BE2C (cell line): ENCODE measurements around the gene ZHX3.

Experiments
- DNase-seq: peaks from one replicate; pipeline ENCODE4 v3.0.0-alpha.2; 2020
- H3K27me3 ChIP-seq: fragments of 250-450 bp; sonication (Bioruptor Pico); 2 replicates; pipeline ENCODE4 v1.5.1; 2020; ENCODE audit warnings: mild to moderate bottlenecking
- H3K36me3 ChIP-seq: fragments of 250-450 bp; sonication (Bioruptor Pico); 2 replicates; pipeline ENCODE4 v1.5.1; 2020; ENCODE audit warnings: mild to moderate bottlenecking
- H3K4me1 ChIP-seq: fragments of 250-450 bp; sonication (Bioruptor Pico); 2 replicates; pipeline ENCODE4 v1.5.1; 2020
- H3K4me3 ChIP-seq: 2 replicates; pipeline ENCODE4 v1.5.1; 2011; ENCODE audit warnings: low read depth, low read length
- H3K9me3 ChIP-seq: fragments of 250-450 bp; sonication (Bioruptor Pico); 2 replicates; pipeline ENCODE4 v1.5.1; 2020
- CTCF ChIP-seq: IDR thresholded peaks from 2 replicates; pipeline ENCODE4 v1.5.1; 2012; ENCODE audit warnings: mild to moderate bottlenecking, low read depth, low read length

Gene ZHX3

DNA sequence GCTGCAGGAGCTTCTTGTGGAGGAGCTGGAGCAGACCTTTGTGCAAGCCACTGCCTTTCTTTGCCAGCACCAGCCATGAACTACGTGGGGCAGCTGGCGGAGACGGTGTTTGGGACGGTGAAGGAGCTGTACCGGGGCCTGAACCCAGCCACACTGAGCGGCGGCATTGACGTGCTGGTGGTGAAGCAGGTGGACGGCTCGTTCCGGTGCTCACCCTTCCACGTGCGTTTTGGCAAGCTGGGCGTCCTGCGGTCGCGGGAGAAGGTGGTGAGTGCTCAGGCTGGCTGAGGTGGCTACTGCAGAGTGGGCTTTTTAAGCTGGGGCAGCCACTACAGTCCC, 28.2 kb upstream of the ZHX3 start:
- no peak for DNase-seq
- Histone ChIP-seq H3K9me3 (no peaks in the 10 kb centered on the region), H3K27me3 (no peaks in the 10 kb centered on the region), H3K36me3 (no peaks in the 10 kb centered on the region), H3K4me1 (no peaks in the 10 kb centered on the region), H3K4me3 (no peak overlapping the region)
- no peak for TF ChIP-seq CTCF

DNA sequence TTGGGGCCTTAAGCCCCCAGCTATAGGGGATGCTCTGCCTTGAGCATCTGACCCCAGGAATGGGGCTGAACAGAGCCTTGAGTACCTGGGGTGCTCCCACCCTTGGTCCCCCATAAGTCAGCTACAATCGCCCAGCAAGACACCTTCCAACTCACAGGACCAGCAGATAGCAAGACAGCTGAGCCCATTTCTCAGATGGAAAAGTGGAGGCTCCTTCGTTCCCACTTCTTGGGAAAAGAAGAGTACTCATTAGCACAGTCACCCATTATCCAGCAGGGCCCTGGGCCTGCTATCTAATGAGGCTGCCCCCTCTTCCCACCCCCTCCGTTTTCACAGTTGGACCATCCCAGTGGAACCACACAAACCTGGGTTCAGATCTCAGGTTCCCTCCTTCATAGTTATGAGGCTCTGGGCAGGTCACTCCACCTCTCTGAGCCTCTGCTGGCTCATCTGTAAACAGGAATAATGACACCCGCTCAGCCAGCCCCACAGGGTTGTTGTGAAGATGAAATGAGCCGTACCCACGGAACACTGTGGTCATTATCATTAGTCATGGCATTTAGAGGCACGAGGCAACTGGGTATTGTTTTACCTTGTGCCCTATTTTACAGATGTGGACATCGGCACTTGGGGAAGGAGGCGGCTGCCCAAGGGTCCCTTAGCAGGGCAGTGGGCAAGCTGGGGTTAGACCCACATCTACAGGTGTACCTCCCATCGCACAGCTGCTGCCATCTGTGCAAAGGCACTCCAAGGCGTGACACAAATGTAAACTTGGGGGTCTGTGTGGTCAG, 27.6 kb upstream of the ZHX3 start:
- no peak for DNase-seq
- H3K27me3 ChIP-seq = no peaks in the 10 kb centered on the region
- no peak for TF ChIP-seq CTCF
- H3K36me3 ChIP-seq = no peaks in the 10 kb centered on the region
- no peak overlapping the region for H3K4me3 ChIP-seq
- no peaks in the 10 kb centered on the region for H3K9me3 ChIP-seq
- H3K4me1 ChIP-seq = no peaks in the 10 kb centered on the region

- Histone ChIP-seq H3K4me3 (no peak overlapping the region), H3K9me3 (no peaks in the 10 kb centered on the region), H3K4me1 (no peaks in the 10 kb centered on the region), H3K27me3 (no peaks in the 10 kb centered on the region), H3K36me3 (no peaks in the 10 kb centered on the region)
- no peak for DNase-seq
- no peak for TF ChIP-seq CTCF
Measured at GRCh38 chr20:41344477-41344876, 26.9 kb upstream of the ZHX3 start.

- Histone ChIP-seq H3K9me3 (no peaks in the 10 kb centered on the region), H3K4me3 (no peak overlapping the region), H3K36me3 (no peaks in the 10 kb centered on the region), H3K4me1 (no peaks in the 10 kb centered on the region), H3K27me3 (no peaks in the 10 kb centered on the region)
- DNase-seq = no peak
- no peak for TF ChIP-seq CTCF
Measured at GRCh38 chr20:41342474-41343464, 25.2 kb upstream of the ZHX3 start.

DNA sequence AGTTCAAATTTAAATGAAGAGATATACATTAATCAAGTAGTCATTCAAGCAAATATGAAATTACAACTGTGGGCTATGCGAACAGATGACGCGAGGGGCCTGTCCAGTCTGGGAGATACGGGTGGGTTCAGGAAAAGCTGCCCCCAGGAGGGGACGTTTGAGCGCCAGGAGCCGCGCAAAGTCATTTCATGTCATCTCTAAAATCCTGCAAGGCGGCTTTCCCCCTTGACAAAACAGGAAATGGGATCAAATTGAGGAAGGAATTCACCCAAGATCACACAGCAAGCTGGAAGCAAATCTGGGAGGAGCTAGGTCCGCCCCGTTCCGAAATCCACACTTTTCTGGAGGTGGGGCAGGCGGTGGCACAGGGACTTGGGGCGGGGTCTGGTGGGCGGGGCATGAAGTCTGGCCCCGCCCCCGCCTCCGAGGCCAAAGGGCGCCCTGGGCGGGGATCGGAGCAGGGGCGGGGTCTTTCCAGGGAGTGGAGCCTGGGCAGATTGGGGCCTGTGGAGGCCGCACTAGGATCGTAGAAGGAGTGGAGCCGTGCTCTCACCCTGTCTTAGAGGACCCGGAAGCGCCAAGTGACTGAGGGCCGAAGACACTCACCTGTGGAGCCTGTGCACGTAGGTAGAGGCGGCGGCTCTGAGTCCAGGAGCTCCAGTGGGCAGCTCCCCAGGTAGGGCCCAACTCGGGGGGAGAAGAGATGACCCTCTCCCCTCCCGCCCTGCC, 23.0 kb upstream of the ZHX3 start, which contains the start of gene LPIN3:
Gene LPIN3, plus strand, starts transcription at position 495 of the 729 bp plus-strand sequence. CDS start 4,983 bp downstream, outside the sequence.
- DNase-seq = peak; percentile 91
- H3K4me3 ChIP-seq = peak within 1 kb of the TSS; percentile 52
- TF ChIP-seq CTCF = peak; percentile 38

More for the DNA sequence above, 23.0 kb upstream of the ZHX3 start, which contains the start of gene LPIN3:
- H3K9me3 ChIP-seq = no peaks in the 10 kb centered on the region
- H3K36me3 ChIP-seq = no peaks in the 10 kb centered on the region
- H3K27me3 ChIP-seq = no peaks in the 10 kb centered on the region
- no peaks in the 10 kb centered on the region for H3K4me1 ChIP-seq
